ENCODE measurements around the gene LIPI. TPM values are rescaled to one million over a fixed set of nuclear protein-coding genes. Genes with fewer than 3 reads are reported as not detected.

LIPI gene
- total RNA-seq (not detected), polyA plus RNA-seq (not detected)
- long read RNA-seq, donor 1 = 0 reads
- long read RNA-seq, donor 2 = 0 reads

GRCh38 chr21:14210738-14211137 lies at the start of gene LIPI:
Gene LIPI, minus strand, starts transcription at chr21:14210955. Its CDS starts 110 bp downstream, at chr21:14210845.
- 80 to 93% (median 81%) methylated on average over 1 of the region's 1 CpG for WGBS, 3 donors
- ATAC-seq = no peak

GRCh38 chr21:14260174-14260764 lies 49.5 kb upstream of the LIPI start:
- intact Hi-C loops (cut with DNase I) = no loop called here

More at GRCh38 chr21:14210738-14211137, at the start of gene LIPI:
- Histone ChIP-seq H3K4me1 (no peaks in the 10 kb centered on the region), H3K9me3 (no peaks in the 10 kb centered on the region), H3K4me3 (no peak within 1 kb of the TSS), H3K27me3 (ENCODE audit: insufficient read depth in 3 of 3, low read length in 2 of 3) (peaks cover 0 to under 1% (median 0%) of the 10 kb centered on the region in 3 donors), H3K27ac (no peak within 1 kb of the TSS), H3K36me3 (ENCODE audit: insufficient read depth in 1 of 2, low read depth in 1 of 2) (no peaks in the 10 kb centered on the region)
- TF ChIP-seq, protein P1, sequence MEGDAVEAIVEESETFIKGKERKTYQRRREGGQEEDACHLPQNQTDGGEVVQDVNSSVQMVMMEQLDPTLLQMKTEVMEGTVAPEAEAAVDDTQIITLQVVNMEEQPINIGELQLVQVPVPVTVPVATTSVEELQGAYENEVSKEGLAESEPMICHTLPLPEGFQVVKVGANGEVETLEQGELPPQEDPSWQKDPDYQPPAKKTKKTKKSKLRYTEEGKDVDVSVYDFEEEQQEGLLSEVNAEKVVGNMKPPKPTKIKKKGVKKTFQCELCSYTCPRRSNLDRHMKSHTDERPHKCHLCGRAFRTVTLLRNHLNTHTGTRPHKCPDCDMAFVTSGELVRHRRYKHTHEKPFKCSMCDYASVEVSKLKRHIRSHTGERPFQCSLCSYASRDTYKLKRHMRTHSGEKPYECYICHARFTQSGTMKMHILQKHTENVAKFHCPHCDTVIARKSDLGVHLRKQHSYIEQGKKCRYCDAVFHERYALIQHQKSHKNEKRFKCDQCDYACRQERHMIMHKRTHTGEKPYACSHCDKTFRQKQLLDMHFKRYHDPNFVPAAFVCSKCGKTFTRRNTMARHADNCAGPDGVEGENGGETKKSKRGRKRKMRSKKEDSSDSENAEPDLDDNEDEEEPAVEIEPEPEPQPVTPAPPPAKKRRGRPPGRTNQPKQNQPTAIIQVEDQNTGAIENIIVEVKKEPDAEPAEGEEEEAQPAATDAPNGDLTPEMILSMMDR (IDR thresholded peaks at IDR 0.05) = no peak
- no peak for DNase-seq
- intact Hi-C loops (cut with DNase I) = no loop called here

DNA sequence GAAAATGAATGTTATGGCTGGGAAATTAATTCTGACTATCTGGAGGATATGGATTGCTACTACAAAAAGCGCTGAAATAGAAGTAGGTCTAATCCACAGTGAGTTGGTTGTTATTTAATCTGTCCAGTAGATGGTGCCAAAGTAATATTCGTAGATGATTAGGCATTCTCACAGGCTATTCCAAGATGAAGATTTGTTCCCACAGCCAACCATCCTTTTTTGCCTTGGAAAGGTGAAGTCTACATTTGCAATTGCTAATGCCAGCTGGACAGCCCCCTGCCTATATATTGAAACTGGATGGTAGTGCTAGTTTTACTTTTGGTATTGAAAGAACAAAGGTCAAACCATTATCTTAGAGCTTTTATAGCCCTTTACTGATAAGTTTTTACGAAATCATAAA lies 49.0 kb upstream of the LIPI start:
- intact Hi-C loops (cut with DNase I) = loop anchor here (5.0 kb wide), 2 partner anchors 123 to 1333 kb away; partner anchors contain the start of gene HSPA13 (in 1 of the 2)
- ATAC-seq (peak; percentile 62 to 86 (median 66)), DNase-seq (no peak)
- no peak overlapping the region for H3K4me3 ChIP-seq
- no peaks in the 10 kb centered on the region for H3K27me3 ChIP-seq (ENCODE audit: insufficient read depth in 3 of 3, low read length in 2 of 3)
- H3K36me3 ChIP-seq (ENCODE audit: insufficient read depth in 1 of 2, low read depth in 1 of 2) = no peaks in the 10 kb centered on the region
- H3K9me3 ChIP-seq = no peaks in the 10 kb centered on the region
- H3K27ac ChIP-seq = no peak overlapping the region
- 40 to 41% (median 41%) methylated on average over 3 of the region's 3 CpGs for WGBS, 3 donors
- H3K4me1 ChIP-seq = no peaks in the 10 kb centered on the region
- TF ChIP-seq, protein P1 (IDR thresholded peaks at IDR 0.05) = peak; percentile 67

More at GRCh38 chr21:14260174-14260764, 49.5 kb upstream of the LIPI start:
- DNase-seq = no peak
- Histone ChIP-seq H3K9me3 (no peaks in the 10 kb centered on the region), H3K4me1 (no peaks in the 10 kb centered on the region), H3K36me3 (ENCODE audit: insufficient read depth in 1 of 2, low read depth in 1 of 2) (no peaks in the 10 kb centered on the region), H3K27me3 (ENCODE audit: insufficient read depth in 3 of 3, low read length in 2 of 3) (no peaks in the 10 kb centered on the region), H3K27ac (no peak overlapping the region), H3K4me3 (no peak overlapping the region)
- TF ChIP-seq, protein P1 (IDR thresholded peaks at IDR 0.05) = no peak
- WGBS, 3 donors = 14 to 37% (median 29%) methylated on average over 1 of the region's 1 CpG
- ATAC-seq = no peak

DNA sequence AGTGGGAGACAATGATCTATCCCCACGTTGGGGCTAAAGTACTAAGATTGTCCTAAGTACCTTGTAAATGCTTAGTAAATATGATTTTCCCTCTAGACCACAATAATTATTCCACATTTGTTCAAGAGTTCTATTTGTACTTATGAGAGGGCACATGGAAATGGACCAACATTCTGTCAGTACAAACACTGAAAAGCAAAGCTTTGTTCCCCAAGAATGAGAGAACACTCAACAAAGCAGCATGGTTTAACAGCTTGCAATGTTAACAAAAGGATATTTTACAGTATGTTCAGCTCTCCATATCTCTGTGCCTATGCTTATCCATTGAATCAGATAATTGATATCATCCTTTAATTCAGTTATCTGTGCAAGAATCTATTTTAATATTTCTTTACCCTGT lies 40.6 kb upstream of the LIPI start:
- no peak for DNase-seq

More for the DNA sequence above, 40.6 kb upstream of the LIPI start:
- Histone ChIP-seq H3K9me3 (no peaks in the 10 kb centered on the region), H3K27ac (no peak overlapping the region), H3K27me3 (ENCODE audit: insufficient read depth in 3 of 3, low read length in 2 of 3) (no peaks in the 10 kb centered on the region), H3K4me1 (no peaks in the 10 kb centered on the region), H3K36me3 (ENCODE audit: insufficient read depth in 1 of 2, low read depth in 1 of 2) (no peaks in the 10 kb centered on the region), H3K4me3 (no peak overlapping the region)
- TF ChIP-seq, protein P1 (IDR thresholded peaks at IDR 0.05) = no peak
- WGBS, 3 donors = 26 to 30% (median 27%) methylated on average over 1 of the region's 1 CpG
- ATAC-seq = no peak
- intact Hi-C loops (cut with DNase I) = no loop called here

Measured in psoas muscle (tissue), 8 donors.